NCI-H69 (cell line): ENCODE measurements around the gene TFAP2D.

ENCODE experiments used
- DNase-seq: peaks from one replicate; lab custom pipeline; 2025; lab: John Stamatoyannopoulos, UW

Gene TFAP2D

GRCh38 chr6:50819466-50819903 is 106.2 kb downstream of the TFAP2D start:
- DNase-seq = no peak

GRCh38 chr6:50819904-50820868 is 106.9 kb downstream of the TFAP2D start:
- DNase-seq = peak; percentile 39

GRCh38 chr6:50820869-50821264 is 107.5 kb downstream of the TFAP2D start:
- peak; percentile 33 for DNase-seq

DNA sequence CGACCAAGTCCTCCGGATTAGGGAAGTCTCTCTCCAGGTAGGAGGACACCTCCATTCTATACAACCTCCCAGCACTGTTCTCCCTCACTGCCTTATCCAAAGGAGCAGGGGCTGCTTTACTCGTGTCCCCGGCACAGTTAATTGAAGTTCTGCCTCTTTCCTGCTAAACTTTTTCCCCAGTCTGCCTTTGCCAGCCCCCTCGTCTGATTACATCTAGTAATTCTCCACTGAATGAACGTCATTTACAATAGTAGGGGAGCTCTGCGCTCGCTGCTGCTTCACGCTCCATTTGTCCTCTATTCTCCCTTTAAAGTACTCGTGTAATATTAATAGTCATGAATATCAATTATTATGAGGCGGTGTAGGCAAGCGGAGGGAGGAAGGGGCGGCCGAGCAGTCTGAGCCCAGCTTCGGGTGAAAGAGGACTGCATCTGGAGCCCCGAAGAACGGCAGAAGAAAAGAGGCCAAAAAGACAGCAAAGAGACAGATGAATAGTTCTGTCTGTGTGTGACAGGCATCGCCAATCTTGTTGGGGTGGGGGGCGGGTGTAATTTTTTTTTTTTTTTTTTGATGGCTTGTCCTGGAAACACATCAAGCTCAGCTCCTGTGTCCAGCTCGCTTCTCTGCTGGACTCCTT is 108.2 kb downstream of the TFAP2D start:
- peak; percentile 73 for DNase-seq

DNA sequence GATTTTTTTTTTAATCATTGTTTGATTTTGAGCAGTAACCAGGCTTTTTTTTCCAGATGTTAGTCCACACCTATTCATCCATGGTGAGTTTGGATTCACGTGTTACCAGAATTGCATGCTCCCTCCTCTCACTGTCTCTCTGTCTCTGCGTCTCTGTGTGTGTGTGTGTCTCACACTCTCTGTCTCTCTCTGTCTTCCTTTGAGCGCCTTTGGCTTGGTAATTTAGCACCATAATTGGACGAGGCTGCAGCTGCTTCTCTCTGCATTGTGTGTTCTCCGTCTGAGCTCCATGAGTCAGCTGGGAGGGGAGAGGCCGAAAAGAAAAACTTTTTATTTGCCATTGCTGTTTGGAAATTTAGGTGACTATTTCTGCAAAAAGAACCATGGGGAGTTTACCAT is 108.8 kb downstream of the TFAP2D start:
- DNase-seq = peak; percentile 96
